Kidney (tissue), 14 donors: ENCODE measurements around the gene PPP2R2D. TPM values are rescaled to one million over a fixed set of nuclear protein-coding genes. Genes with fewer than 3 reads are reported as not detected.

ENCODE experiments used
- DNase-seq, 5 donors: peaks; one replicate each; pipeline ENCODE4 v3.0.0-alpha.2; 2013 to 2020
- FAIRE-seq: peaks from 2 replicates; lab custom pipeline; 2012; peaks lifted over from hg19 to GRCh38; lab: Jason Lieb, UNC
- H3K27ac ChIP-seq, 2 donors: one replicate each; pipeline ENCODE4 v1.7.0; 2013; ENCODE audit warnings: low read depth in 2 of 2, low read length in 2 of 2, inconsistent platforms in 1 of 2
- H3K27me3 ChIP-seq: one replicate; pipeline ENCODE4 v1.7.1; 2013; ENCODE audit warnings: low read length, inconsistent platforms; ENCODE audit not compliant: control insufficient read depth, insufficient read depth
- H3K36me3 ChIP-seq, 3 donors: one replicate each; pipeline versions ENCODE4 v1.7.0 to v1.7.1; 2013; ENCODE audit warnings: low read length in 3 of 3, control low read depth in 1 of 3, inconsistent platforms in 1 of 3; ENCODE audit not compliant: insufficient read depth in 3 of 3, control insufficient read depth in 2 of 3
- H3K4me1 ChIP-seq, 3 donors: one replicate each; pipeline versions ENCODE4 v1.7.0 to v1.7.1; 2013; ENCODE audit warnings: low read length in 3 of 3, inconsistent platforms in 1 of 3, low read depth in 1 of 3; ENCODE audit not compliant: control insufficient read depth in 2 of 3, insufficient read depth in 2 of 3
- H3K4me3 ChIP-seq, 3 donors: one replicate each; pipeline versions ENCODE4 v1.7.0 to v1.8.1; 2013; ENCODE audit warnings: low read length in 3 of 3, control low read depth in 1 of 3, inconsistent platforms in 1 of 3
- H3K9ac ChIP-seq, 3 donors: one replicate each; pipeline versions ENCODE4 v1.7.0 to v1.7.1; 2013; ENCODE audit warnings: low read length in 3 of 3, control low read depth in 1 of 3, inconsistent platforms in 1 of 3
- H3K9me3 ChIP-seq, 3 donors: one replicate each; pipeline versions ENCODE4 v1.7.0 to v1.7.1; 2013; ENCODE audit warnings: low read length in 3 of 3, control low read depth in 1 of 3, inconsistent platforms in 1 of 3; ENCODE audit not compliant: control insufficient read depth in 2 of 3, insufficient read depth in 1 of 3
- intact Hi-C: fragments of 100-400 bp; cut with DNase I; formaldehyde crosslinking; loops from one replicate; pipeline ENCODE4 v1.11.1; 2022
- polyA plus RNA-seq: library from polyadenylated mRNA; stranded (reverse); fragments of 350-450 nt; fragmentation: Illumina TruSeq; extraction: RNeasy Lipid Tissue Mini Kit (QIAGEN cat#74804); gene quantifications from one replicate; pipeline ENCODE4 v1.2.3, GENCODE V29; 2014; ENCODE audit warnings: low read depth, low replicate concordance; ENCODE audit not compliant: insufficient read depth
- total RNA-seq: library from RNA; stranded (reverse); fragmentation: NEBNext Ultra II Directional; extraction: Animal tissue kit (Norgen Biotek cat#: 25700); gene quantifications from one replicate; pipeline ENCODE4 v1.2.1, GENCODE V29; 2021
- TF ChIP-seq, protein P1 (sequence below): IDR thresholded peaks from 3 replicates; pipeline ENCODE4 v1.5.1; 2012; ENCODE audit warnings: mild to moderate bottlenecking, moderate library complexity, borderline replicate concordance; ENCODE audit not compliant: insufficient read depth; ENCODE audit errors: extremely low read depth
- donor health status: control.
- donor health status: control.
- donor health status: control.
- donor health status: control.
- donor health status: control.
- donor health status: DM: yes; HTN: yes; CAD: no.
- donor health status: Normal renal cell carcinoma (clear cell type).

PPP2R2D gene
- total and polyA plus RNA-seq, 2 donors from 2014 or later: 28.3 to 34.8 TPM

DNA sequence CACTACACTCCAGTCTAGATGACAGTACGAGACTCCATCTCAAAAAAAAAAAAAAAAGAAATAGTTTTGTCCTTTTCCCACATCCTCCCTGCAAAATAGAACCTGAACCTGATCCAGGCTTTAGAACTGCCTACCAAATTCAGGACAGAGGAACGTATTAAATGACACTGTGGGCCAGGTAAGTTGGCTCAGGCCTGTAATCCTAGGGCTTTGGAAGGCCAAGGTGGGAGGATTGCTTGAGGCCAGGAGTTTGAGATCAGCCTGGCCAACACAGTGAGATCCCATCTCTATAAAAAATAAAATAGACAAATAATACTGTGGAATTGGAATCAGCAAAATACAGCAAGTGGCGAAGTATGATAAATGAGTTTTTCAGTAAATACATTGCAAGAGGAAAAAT, 90.9 kb downstream of the PPP2R2D start:
- Histone ChIP-seq H3K27ac (no peak overlapping the region), H3K4me3 (no peak overlapping the region), H3K36me3 (no peaks in the 10 kb centered on the region), H3K9me3 (no peaks in the 10 kb centered on the region), H3K4me1 (no peaks in the 10 kb centered on the region), H3K9ac (no peak overlapping the region), H3K27me3 (no peaks in the 10 kb centered on the region)
- no peak for FAIRE-seq
- DNase-seq: no peak
- intact Hi-C loops: no loop called here
- TF ChIP-seq, protein P1, sequence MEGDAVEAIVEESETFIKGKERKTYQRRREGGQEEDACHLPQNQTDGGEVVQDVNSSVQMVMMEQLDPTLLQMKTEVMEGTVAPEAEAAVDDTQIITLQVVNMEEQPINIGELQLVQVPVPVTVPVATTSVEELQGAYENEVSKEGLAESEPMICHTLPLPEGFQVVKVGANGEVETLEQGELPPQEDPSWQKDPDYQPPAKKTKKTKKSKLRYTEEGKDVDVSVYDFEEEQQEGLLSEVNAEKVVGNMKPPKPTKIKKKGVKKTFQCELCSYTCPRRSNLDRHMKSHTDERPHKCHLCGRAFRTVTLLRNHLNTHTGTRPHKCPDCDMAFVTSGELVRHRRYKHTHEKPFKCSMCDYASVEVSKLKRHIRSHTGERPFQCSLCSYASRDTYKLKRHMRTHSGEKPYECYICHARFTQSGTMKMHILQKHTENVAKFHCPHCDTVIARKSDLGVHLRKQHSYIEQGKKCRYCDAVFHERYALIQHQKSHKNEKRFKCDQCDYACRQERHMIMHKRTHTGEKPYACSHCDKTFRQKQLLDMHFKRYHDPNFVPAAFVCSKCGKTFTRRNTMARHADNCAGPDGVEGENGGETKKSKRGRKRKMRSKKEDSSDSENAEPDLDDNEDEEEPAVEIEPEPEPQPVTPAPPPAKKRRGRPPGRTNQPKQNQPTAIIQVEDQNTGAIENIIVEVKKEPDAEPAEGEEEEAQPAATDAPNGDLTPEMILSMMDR: no peak

- Histone ChIP-seq H3K36me3 (no peaks in the 10 kb centered on the region), H3K27ac (no peak overlapping the region), H3K9ac (no peak overlapping the region), H3K9me3 (no peaks in the 10 kb centered on the region), H3K4me1 (peaks cover 0 to 4% (median 2%) of the 10 kb centered on the region in 3 donors), H3K27me3 (no peaks in the 10 kb centered on the region), H3K4me3 (no peak overlapping the region)
- DNase-seq (no peak), FAIRE-seq (no peak)
- intact Hi-C loops: no loop called here
- TF ChIP-seq, protein P1: no peak
Measured at GRCh38 chr10:131993275-131993674, 92.5 kb downstream of the PPP2R2D start.

GRCh38 chr10:131994435-131994834, 93.6 kb downstream of the PPP2R2D start:
- FAIRE-seq: no peak
- no peak overlapping the region for H3K27ac ChIP-seq
- TF ChIP-seq, protein P1: no peak
- no peaks in the 10 kb centered on the region for H3K36me3 ChIP-seq
- intact Hi-C loops: no loop called here
- no peaks in the 10 kb centered on the region for H3K27me3 ChIP-seq
- no peak overlapping the region for H3K9ac ChIP-seq
- H3K9me3 ChIP-seq: no peaks in the 10 kb centered on the region
- no peak overlapping the region for H3K4me3 ChIP-seq
- peaks cover 0 to 6% (median 2%) of the 10 kb centered on the region in 3 donors for H3K4me1 ChIP-seq
- DNase-seq: no peak
